GM12878 (cell line): ENCODE results near the gene HEG1. TPM values are rescaled to one million over a fixed set of nuclear protein-coding genes. Genes with fewer than 3 reads are reported as not detected.

ENCODE experiments used
- BCLAF1 ChIP-seq: fragments of 450-650 bp; IDR thresholded peaks from 2 replicates; pipeline ENCODE4 v1.6.1; 2017; ENCODE audit warnings: antibody characterized with exemption, mild to moderate bottlenecking, moderate library complexity
- BMI1 ChIP-seq: fragments of 450-650 bp; IDR thresholded peaks from 2 replicates; pipeline ENCODE4 v1.6.1; 2016; ENCODE audit warnings: mild to moderate bottlenecking, moderate library complexity, borderline replicate concordance
- CBFB ChIP-seq: IDR thresholded peaks from 2 replicates; pipeline ENCODE4 v1.6.1; 2016; ENCODE audit warnings: antibody characterized with exemption, low read depth
- CHD2 ChIP-seq: IDR thresholded peaks from 2 replicates; pipeline ENCODE4 v1.6.1; 2011; ENCODE audit warnings: low read depth, low read length, improper control_type of control experiment, borderline replicate concordance
- ESRRA ChIP-seq: IDR thresholded peaks from 2 replicates; pipeline ENCODE4 v1.6.1; 2012; ENCODE audit warnings: mild to moderate bottlenecking, low read length, improper control_type of control experiment
- EZH2 ChIP-seq: IDR thresholded peaks from 2 replicates; pipeline ENCODE4 v1.6.1; 2012; ENCODE audit warnings: low read depth, mild to moderate bottlenecking, control low read depth, inconsistent platforms, low read length, borderline replicate concordance; ENCODE audit not compliant: control insufficient read depth
- HSF1 ChIP-seq: fragments of 150-350 bp; IDR thresholded peaks from 2 replicates; pipeline ENCODE4 v1.6.1; 2014; ENCODE audit warnings: mild to moderate bottlenecking, low read depth, low read length
- IKZF1 ChIP-seq: fragments of 450-650 bp; conservative IDR thresholded peaks from 2 replicates; pipeline ENCODE4 v1.6.1; 2017; ENCODE audit warnings: antibody characterized with exemption, mild to moderate bottlenecking
- KAT2A ChIP-seq: conservative IDR thresholded peaks from 2 replicates; pipeline ENCODE4 v1.6.1; 2011; ENCODE audit warnings: low read depth, low read length; ENCODE audit not compliant: control insufficient read depth
- KDM1A ChIP-seq: fragments of 200-600 bp; sonication (generic); IDR thresholded peaks from 2 replicates; pipeline ENCODE4 v1.6.1; 2016; ENCODE audit warnings: borderline replicate concordance
- MEF2A ChIP-seq: IDR thresholded peaks from 2 replicates; pipeline ENCODE4 v1.6.1; 2011; ENCODE audit warnings: low read depth, mild to moderate bottlenecking, low read length, moderate library complexity; ENCODE audit not compliant: insufficient read depth
- MTA2 ChIP-seq: fragments of 450-650 bp; IDR thresholded peaks from 2 replicates; pipeline ENCODE4 v1.6.1; 2016; ENCODE audit warnings: low read depth, mild to moderate bottlenecking, moderate library complexity
- NR2C1 ChIP-seq: fragments of 450-650 bp; IDR thresholded peaks from 2 replicates; pipeline ENCODE4 v1.6.1; 2017; ENCODE audit warnings: antibody characterized with exemption, mild to moderate bottlenecking, moderate library complexity
- PAX5 ChIP-seq: IDR thresholded peaks from 2 replicates; pipeline ENCODE4 v1.6.1; 2011; ENCODE audit warnings: low read depth, low read length, borderline replicate concordance
- PKNOX1 ChIP-seq: fragments of 450-650 bp; IDR thresholded peaks from 2 replicates; pipeline ENCODE4 v1.6.1; 2016; ENCODE audit warnings: mild to moderate bottlenecking
- RAD21 ChIP-seq: IDR thresholded peaks from 2 replicates; pipeline ENCODE4 v1.6.1; 2011; ENCODE audit warnings: mild to moderate bottlenecking, low read depth, low read length, moderate library complexity; ENCODE audit not compliant: insufficient read depth
- RBBP5 ChIP-seq: fragments of 200-600 bp; sonication (generic); conservative IDR thresholded peaks from 2 replicates; pipeline ENCODE4 v1.6.1; 2016
- REST ChIP-seq: IDR thresholded peaks from 2 replicates; pipeline ENCODE4 v1.6.1; 2012; ENCODE audit warnings: mild to moderate bottlenecking, low read depth, low read length
- SMARCA5 ChIP-seq: fragments of 450-650 bp; IDR thresholded peaks from 2 replicates; pipeline ENCODE4 v1.6.1; 2017; ENCODE audit warnings: mild to moderate bottlenecking
- SMC3 ChIP-seq: IDR thresholded peaks from 2 replicates; pipeline ENCODE4 v1.6.1; 2011; ENCODE audit warnings: low read length, improper control_type of control experiment, borderline replicate concordance
- SP1 ChIP-seq: IDR thresholded peaks from one replicate; pipeline ENCODE4 v1.6.1; 2011; ENCODE audit warnings: low read depth, low read length
- STAT3 ChIP-seq: IDR thresholded peaks from 2 replicates; pipeline ENCODE4 v1.6.1; 2011; ENCODE audit warnings: low read depth, low read length, improper control_type of control experiment
- ZNF622 ChIP-seq: fragments of 450-650 bp; IDR thresholded peaks from 2 replicates; pipeline ENCODE4 v1.6.1; 2017; ENCODE audit warnings: mild to moderate bottlenecking, inconsistent platforms
- ZSCAN29 ChIP-seq: fragments of 450-650 bp; IDR thresholded peaks from 2 replicates; pipeline ENCODE4 v1.6.1; 2017; ENCODE audit warnings: mild to moderate bottlenecking, moderate library complexity
- polyA plus RNA-seq, 11 experiments: library from polyadenylated mRNA; depleted of rRNA in 4 of 11; unstranded in 6 of 11; stranded (reverse) in 5 of 11; fragments of >200 nt; fragmentation: Nextera tagmentation in 4 of 11; fragmentation: Illumina TruSeq in 1 of 11; extraction: Ambion mirVana in 4 of 11; extraction: Trizol in 1 of 11; gene quantifications; 1 replicate in 1 of 11; 2 replicates in 10 of 11; pipeline versions ENCODE4 v1.2.1 to v1.2.3, GENCODE V29; 2011 to 2016; ENCODE audit warnings: inconsistent platforms in 2 of 11, missing spikeins in 2 of 11, low read depth in 1 of 11
- total RNA-seq, 4 experiments: library from RNA; depleted of rRNA in 3 of 4; stranded (reverse); fragments of >200 nt in 3 of 4; fragmentation: Illumina TruSeq in 1 of 4; extraction: Trizol in 1 of 4; gene quantifications; 2 replicates each; pipeline versions ENCODE4 v1.2.1 to v1.2.3, GENCODE V29; 2013 to 2021

The HEG1 gene
- total and polyA plus RNA-seq, 10 of the 15 experiments (the other 5 are each of a cell fraction or from before 2014, with no cell fraction given) = 2.2 to 32.1 (median 7.6) TPM

- TF ChIP-seq NR2C1 = no peak
- peak; percentile 59; the same call in 1 of the 2 replicates for TF ChIP-seq PKNOX1
- TF ChIP-seq EZH2 = no peak
- no peak; the same call in 1 of the 2 replicates for TF ChIP-seq CBFB
- no peak for TF ChIP-seq SMC3
- TF ChIP-seq ZSCAN29 = no peak
- peak; percentile 64; the same call in 1 of the 2 replicates for TF ChIP-seq PAX5
- no peak for TF ChIP-seq SP1
- TF ChIP-seq STAT3 = no peak
- TF ChIP-seq BMI1 = peak; percentile 38; the same call in 1 of the 2 replicates
- TF ChIP-seq IKZF1 = peak; percentile 87
- TF ChIP-seq MEF2A = no peak
- no peak for TF ChIP-seq ESRRA
- TF ChIP-seq MTA2 = peak; percentile 92
- TF ChIP-seq KAT2A = no peak
- peak; percentile 18; the same call in 1 of the 2 replicates for TF ChIP-seq SMARCA5
- TF ChIP-seq RBBP5 = no peak
- TF ChIP-seq RAD21 = no peak
- no peak for TF ChIP-seq CHD2
- TF ChIP-seq BCLAF1 = no peak
- no peak for TF ChIP-seq REST
- TF ChIP-seq ZNF622 = no peak
- TF ChIP-seq HSF1 = no peak
- no peak for TF ChIP-seq KDM1A
These were observed 128.2 kb downstream of the HEG1 start (continued) for GRCh38 chr3:124927574-124928045.
